Heart left ventricle (tissue), 16 donors: ENCODE measurements around the gene CADPS2. TPM values are rescaled to one million over a fixed set of nuclear protein-coding genes. Genes with fewer than 3 reads are reported as not detected.

Experiments
- ATAC-seq, 4 donors: fragments of 200-7000 bp; cut with Tn5 transposase; one replicate each; pipeline ENCODE4 v1.9.1; 2020 to 2022; ENCODE audit warnings: moderate library complexity in 4 of 4, mild to moderate bottlenecking in 3 of 4, moderate number of reproducible peaks in 1 of 4
- DNase-seq, 5 donors: peaks; one replicate each; pipeline ENCODE4 v3.0.0-alpha.2; 2020
- H3K27ac ChIP-seq, 12 donors: fragments of 200-600 bp; sonication (generic) in 4 of 12; one replicate each; pipeline versions ENCODE4 v1.5.0 to v1.8.0; 2016 to 2022; ENCODE audit warnings: mild to moderate bottlenecking in 2 of 12
- H3K27me3 ChIP-seq, 9 donors: fragments of 200-600 bp; sonication (generic) in 2 of 9; one replicate each; pipeline versions ENCODE4 v1.5.1 to v1.8.0; 2016 to 2022; ENCODE audit warnings: mild to moderate bottlenecking in 3 of 9
- H3K36me3 ChIP-seq, 9 donors: fragments of 200-600 bp; sonication (generic) in 2 of 9; one replicate each; pipeline versions ENCODE4 v1.5.0 to v1.8.0; 2018 to 2022; ENCODE audit warnings: mild to moderate bottlenecking in 2 of 9
- H3K4me1 ChIP-seq, 12 donors: fragments of 200-600 bp; sonication (generic) in 4 of 12; one replicate each; pipeline versions ENCODE4 v1.5.0 to v1.8.0; 2016 to 2022; ENCODE audit warnings: mild to moderate bottlenecking in 3 of 12
- H3K4me3 ChIP-seq, 12 donors: fragments of 200-600 bp; sonication (generic) in 4 of 12; one replicate each; pipeline versions ENCODE4 v1.5.0 to v1.8.0; 2017 to 2022; ENCODE audit warnings: mild to moderate bottlenecking in 9 of 12, moderate library complexity in 4 of 12
- H3K9me3 ChIP-seq, 12 donors: fragments of 200-600 bp; sonication (generic) in 4 of 12; one replicate each; pipeline versions ENCODE4 v1.5.0 to v1.8.0; 2016 to 2022; ENCODE audit warnings: mild to moderate bottlenecking in 1 of 12
- CTCF ChIP-seq, 12 donors: fragments of 200-600 bp; sonication (generic) in 4 of 12; IDR thresholded peaks; one replicate each; pipeline versions ENCODE4 v1.5.0 to v1.8.0; 2018 to 2022; ENCODE audit warnings: antibody characterized with exemption in 12 of 12, mild to moderate bottlenecking in 5 of 12
- POLR2A ChIP-seq, 2 donors: fragments of 450-650 bp; IDR thresholded peaks; one replicate each; pipeline ENCODE4 v1.6.1; 2017; ENCODE audit warnings: antibody characterized with exemption in 2 of 2, mild to moderate bottlenecking in 2 of 2, moderate library complexity in 2 of 2
- WGBS, 4 donors: extraction: QIAGEN DNeasy Blood & Tissue Kit in 2 of 4; methylation state at CpG; one replicate each; pipeline versions ENCODE4 v1.1.5 to v1.1.7; 2013 to 2018; 5-methylcytosine and 5-hydroxymethylcytosine counted together
- intact Hi-C, 10 donors: fragments of 100-400 bp; cut with DNase I; formaldehyde crosslinking; loops; one replicate each; pipeline versions ENCODE4 v1.11.1 to v1.14.2; 2022
- polyA plus RNA-seq, 2 donors: library from polyadenylated mRNA; stranded (reverse); fragments of 200-250 nt; gene quantifications; one replicate each; pipeline ENCODE4 v1.2.3, GENCODE V29; 2013
- total RNA-seq, 9 donors: library from RNA; depleted of rRNA in 2 of 9; stranded (reverse); fragments of >200 nt in 2 of 9; fragmentation: NEBNext Ultra II Directional in 3 of 9; extraction: Animal tissue kit (Norgen Biotek cat#: 25700) in 3 of 9; gene quantifications; one replicate each; pipeline versions ENCODE4 v1.1.0 to v1.2.4, GENCODE V29; 2016 to 2023
- donor health status: ischemic (EF 13 %, LVEDD 7.1; RV severe dilation, severe dysfunction).
- donor health status: healthy with polysubstance abuse.
- donor health status: DM: no; HTN: yes; CAD: no.
- donor health status: DM: no; HTN: no; CAD: no.
- donor health status: ischemic (EF 25% LVEDD 6.9; RV normal size, moderate dysfunction).
- donor health status: ischemic (EF 25% LVEDD 5.7; RV mildly dilated, moderate dysfunction).
- donor health status: healthy.
- donor health status: DM: yes; HTN: yes; CAD: no.
- donor health status: ischemic (EF 35%, LVEDD 5.7; RV mildly dilated, moderate dysfunction).
- donor health status: nonischemic (EF 11% LVEDD 7.7; RV severe dilation, severe dysfunction).
- donor health status: DM: yes; HTN: yes; CAD: no.
- donor health status: PGD.
- donor health status: ischemic (EF 29% LVEDD 5.4; RV normal size, mild dysfunction).
- donor health status: nonischemic (EF 23%, LVEDD 6.1; RV moderate dilation, normal function).

CADPS2 gene
- total and polyA plus RNA-seq, 11 donors: 6.5 to 29.0 (median 10.3) TPM

- DNase-seq: no peak
- TF ChIP-seq POLR2A (IDR thresholded peaks at IDR 0.05) (no peak), CTCF (IDR thresholded peaks at IDR 0.05) (no peak)
- intact Hi-C loops: no loop called here
- no peak for ATAC-seq
- 5 to 8% (median 8%) methylated on average over 28 to 37 of the region's 37 CpGs for WGBS, 4 donors
- no peaks in the 10 kb centered on the region for H3K9me3 ChIP-seq
- H3K27me3 ChIP-seq: peaks cover 75 to 100% (median 99%) of the 10 kb centered on the region in 9 donors
- peaks cover 3 to 51% (median 23%) of the 10 kb centered on the region in 12 donors for H3K4me1 ChIP-seq
- no peaks in the 10 kb centered on the region for H3K36me3 ChIP-seq
- peak overlapping the region in 6 of 12 donors; percentile 24 to 33 (median 26) for H3K4me3 ChIP-seq
- no peak overlapping the region for H3K27ac ChIP-seq
Measured at GRCh38 chr7:122306320-122307227, 579.7 kb downstream of the CADPS2 start.

GRCh38 chr7:122305475-122306319, 580.6 kb downstream of the CADPS2 start:
- Histone ChIP-seq H3K4me3 (peak overlapping the region; percentile 5 to 37 (median 27)), H3K27me3 (peaks cover 76 to 100% (median 99%) of the 10 kb centered on the region in 9 donors), H3K36me3 (no peaks in the 10 kb centered on the region), H3K4me1 (peaks cover 3 to 49% (median 22%) of the 10 kb centered on the region in 12 donors), H3K9me3 (no peaks in the 10 kb centered on the region), H3K27ac (no peak overlapping the region)
- TF ChIP-seq CTCF (IDR thresholded peaks at IDR 0.05): no peak
- TF ChIP-seq POLR2A (IDR thresholded peaks at IDR 0.05): no peak
- WGBS, 4 donors: 1 to 3% (median 2%) methylated on average over 36 to 65 of the region's 65 CpGs
- ATAC-seq (peak in 1 of 4 donors; percentile 45), DNase-seq (no peak)
- intact Hi-C loops: no loop called here

GRCh38 chr7:122304996-122305421, 581.3 kb downstream of the CADPS2 start:
- ATAC-seq: no peak
- WGBS, 4 donors: 0 to 3% (median 1%) methylated on average over 9 to 24 of the region's 24 CpGs
- intact Hi-C loops: no loop called here
- no peak for DNase-seq
- Histone ChIP-seq H3K4me1 (peaks cover 3 to 49% (median 23%) of the 10 kb centered on the region in 12 donors), H3K27ac (no peak overlapping the region), H3K36me3 (no peaks in the 10 kb centered on the region), H3K9me3 (no peaks in the 10 kb centered on the region), H3K27me3 (peaks cover 81 to 100% (median 99%) of the 10 kb centered on the region in 9 donors), H3K4me3 (peak overlapping the region in 11 of 12 donors; percentile 5 to 37 (median 27))
- TF ChIP-seq POLR2A (IDR thresholded peaks at IDR 0.05) (no peak), CTCF (IDR thresholded peaks at IDR 0.05) (no peak)
